ENCODE data around the gene EXOC4. TPM values are rescaled to one million over a fixed set of nuclear protein-coding genes. Genes with fewer than 3 reads are reported as not detected.

The EXOC4 gene
- total RNA-seq, 1 experiment from 2014 or later = 91.9 TPM

- Mint-ChIP-seq H3K27me3 (ENCODE audit: unreplicated experiment) (no peaks in the 10 kb centered on the region), H3K9me3 (ENCODE audit: low read depth, unreplicated experiment) (no peaks in the 10 kb centered on the region), H3K4me1 (ENCODE audit: low read depth, unreplicated experiment) (no peaks in the 10 kb centered on the region), H3K4me3 (ENCODE audit: low read depth, unreplicated experiment) (no peak overlapping the region), H3K36me3 (ENCODE audit: insufficient read depth, unreplicated experiment) (no peaks in the 10 kb centered on the region), H3K27ac (ENCODE audit: unreplicated experiment) (no peak overlapping the region)
- no peak for TF ChIP-seq CTCF (IDR thresholded peaks at IDR 0.05; ENCODE audit: unreplicated experiment)
- CTCF ChIA-PET = no interaction called here
- intact Hi-C loops (cut with micrococcal nuclease; ENCODE audit: unreplicated experiment) = loop anchor here (10.0 kb wide), 1 partner anchor 406 kb away; no protein-coding TSS in a partner anchor
- no TSS peak for BruUV-seq (replicated peaks)
- no peak for DNase-seq
Observed at GRCh38 chr7:134019251-134019650, 766.4 kb downstream of the EXOC4 start.

GRCh38 chr7:134021836-134022235, 769.0 kb downstream of the EXOC4 start:
- no peak for TF ChIP-seq CTCF (IDR thresholded peaks at IDR 0.05; ENCODE audit: unreplicated experiment)
- Mint-ChIP-seq H3K27ac (ENCODE audit: unreplicated experiment) (no peak overlapping the region), H3K36me3 (ENCODE audit: insufficient read depth, unreplicated experiment) (no peaks in the 10 kb centered on the region), H3K27me3 (ENCODE audit: unreplicated experiment) (no peaks in the 10 kb centered on the region), H3K9me3 (ENCODE audit: low read depth, unreplicated experiment) (no peaks in the 10 kb centered on the region), H3K4me3 (ENCODE audit: low read depth, unreplicated experiment) (no peak overlapping the region), H3K4me1 (ENCODE audit: low read depth, unreplicated experiment) (no peaks in the 10 kb centered on the region)
- BruUV-seq (replicated peaks) = no TSS peak
- CTCF ChIA-PET = interaction anchor here (0.8 kb wide), 1 partner anchor 20 kb away, joined by 5 read pairs; no protein-coding TSS in a partner anchor
- intact Hi-C loops (cut with micrococcal nuclease; ENCODE audit: unreplicated experiment) = loop anchor here (2.0 kb wide), 1 partner anchor 1307 kb away; no protein-coding TSS in a partner anchor
- no peak for DNase-seq

GRCh38 chr7:134022286-134022911, 769.5 kb downstream of the EXOC4 start:
- intact Hi-C loops (cut with micrococcal nuclease; ENCODE audit: unreplicated experiment) = loop anchor here (2.0 kb wide), 1 partner anchor 1308 kb away; no protein-coding TSS in a partner anchor
- no peak for TF ChIP-seq CTCF (IDR thresholded peaks at IDR 0.05; ENCODE audit: unreplicated experiment)
- Mint-ChIP-seq H3K4me3 (ENCODE audit: low read depth, unreplicated experiment) (no peak overlapping the region), H3K27me3 (ENCODE audit: unreplicated experiment) (no peaks in the 10 kb centered on the region), H3K9me3 (ENCODE audit: low read depth, unreplicated experiment) (no peaks in the 10 kb centered on the region), H3K4me1 (ENCODE audit: low read depth, unreplicated experiment) (no peaks in the 10 kb centered on the region), H3K36me3 (ENCODE audit: insufficient read depth, unreplicated experiment) (no peaks in the 10 kb centered on the region), H3K27ac (ENCODE audit: unreplicated experiment) (no peak overlapping the region)
- no peak for DNase-seq
- CTCF ChIA-PET = interaction anchor here (0.8 kb wide), 1 partner anchor 19 kb away, joined by 5 read pairs; no protein-coding TSS in a partner anchor
- no TSS peak for BruUV-seq (replicated peaks)

DNA sequence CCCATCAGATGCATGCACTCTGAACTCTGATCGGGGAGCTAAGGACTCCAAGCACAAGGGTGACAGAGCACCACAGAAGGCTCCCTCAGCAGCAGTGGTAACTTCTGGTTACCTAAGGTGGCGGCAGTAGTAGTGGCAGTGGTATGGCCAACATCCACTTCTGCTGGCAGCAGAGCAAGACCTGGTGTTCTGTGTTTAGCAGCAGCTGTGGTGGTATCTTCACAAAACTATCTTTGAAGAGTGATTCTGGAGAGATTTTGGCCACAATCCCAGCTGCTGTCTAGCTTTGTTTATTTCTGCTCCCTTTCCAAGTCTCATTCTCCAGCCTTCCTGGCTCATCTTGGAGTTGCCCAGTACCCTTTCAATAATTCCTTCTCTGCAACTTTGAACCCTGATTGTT, 771.9 kb downstream of the EXOC4 start:
- intact Hi-C loops (cut with micrococcal nuclease; ENCODE audit: unreplicated experiment) = no loop called here
- TF ChIP-seq CTCF (IDR thresholded peaks at IDR 0.05; ENCODE audit: unreplicated experiment) = no peak
- no peaks in the 10 kb centered on the region for H3K27me3 Mint-ChIP-seq (ENCODE audit: unreplicated experiment)
- CTCF ChIA-PET = interaction anchor here (0.5 kb wide), 1 partner anchor 623 kb away, joined by 5 read pairs; no protein-coding TSS in a partner anchor
- BruUV-seq (replicated peaks) = no TSS peak
- no peak overlapping the region for H3K27ac Mint-ChIP-seq (ENCODE audit: unreplicated experiment)
- no peak for DNase-seq
- no peaks in the 10 kb centered on the region for H3K4me1 Mint-ChIP-seq (ENCODE audit: low read depth, unreplicated experiment)
- no peaks in the 10 kb centered on the region for H3K9me3 Mint-ChIP-seq (ENCODE audit: low read depth, unreplicated experiment)
- no peak overlapping the region for H3K4me3 Mint-ChIP-seq (ENCODE audit: low read depth, unreplicated experiment)
- H3K36me3 Mint-ChIP-seq (ENCODE audit: insufficient read depth, unreplicated experiment) = no peaks in the 10 kb centered on the region

Measured in Calu3 (cell line).